ENCODE results near the gene PRMT7.

GRCh38 chr16:68287276-68288251 lies 23.3 kb upstream of the PRMT7 start:
- TF ChIP-seq POLR2A (IDR thresholded peaks at IDR 0.05) = no peak
- peak in 2 of 11 experiments; percentile 15 to 30 for TF ChIP-seq CTCF (IDR thresholded peaks at IDR 0.05 in 8 of 11, conservative IDR thresholded peaks at IDR 0.05 in 3 of 11)
- peak in 2 of 3 donors; percentile 65 to 72 for TF ChIP-seq POLR2AphosphoS5 (IDR thresholded peaks at IDR 0.05)
